Effector memory CD4-positive, alpha-beta T cell (primary cell): ENCODE data around the gene GLDN.

ENCODE experiments used
- DNase-seq, 3 donors: peaks; one replicate each; pipeline ENCODE4 v3.0.0-alpha.2; 2020
- H3K27ac ChIP-seq: 2 replicates; pipeline ENCODE4 v1.7.0; 2013; ENCODE audit warnings: mild to moderate bottlenecking, low read length, moderate library complexity; ENCODE audit not compliant: insufficient read depth, poor library complexity, severe bottlenecking
- H3K27me3 ChIP-seq: replicated peaks from 2 replicates; pipeline ENCODE4 v1.7.0; 2013; ENCODE audit warnings: mild to moderate bottlenecking, low read length; ENCODE audit not compliant: insufficient read depth, control insufficient read depth, poor library complexity, severe bottlenecking
- H3K36me3 ChIP-seq: 2 replicates; pipeline ENCODE4 v1.7.0; 2013; ENCODE audit warnings: mild to moderate bottlenecking, low read length, moderate library complexity; ENCODE audit not compliant: control insufficient read depth, insufficient read depth
- H3K4me1 ChIP-seq: 2 replicates; pipeline ENCODE4 v1.7.0; 2013; ENCODE audit warnings: low read length, mild to moderate bottlenecking; ENCODE audit not compliant: control insufficient read depth, insufficient read depth, poor library complexity, severe bottlenecking
- H3K4me3 ChIP-seq: 2 replicates; pipeline ENCODE4 v1.7.0; 2013; ENCODE audit warnings: low read length, low read depth, mild to moderate bottlenecking; ENCODE audit not compliant: insufficient read depth, poor library complexity, severe bottlenecking
- H3K9me3 ChIP-seq: 2 replicates; pipeline ENCODE4 v1.7.0; 2013; ENCODE audit warnings: mild to moderate bottlenecking, low read length, moderate library complexity; ENCODE audit not compliant: control insufficient read depth

GLDN gene

DNA sequence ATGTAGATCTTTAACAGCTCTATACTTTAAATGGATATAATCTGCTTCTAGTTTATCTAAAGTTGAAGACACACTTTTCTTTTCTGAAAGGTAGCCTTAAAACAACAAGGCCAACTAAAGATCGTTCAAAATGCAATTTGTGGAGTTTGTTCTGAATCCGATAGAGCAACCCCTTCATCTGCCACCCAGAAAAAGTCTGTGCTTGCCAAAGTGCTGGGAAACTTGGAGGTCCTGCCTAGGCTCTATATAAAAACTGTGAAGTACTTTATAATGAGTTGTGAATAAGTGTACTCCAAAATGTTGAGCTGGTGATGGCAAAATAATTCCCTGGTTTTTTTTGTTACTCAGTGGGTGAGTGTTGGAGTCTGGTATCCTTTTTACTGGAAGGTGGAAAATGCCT lies 12.5 kb downstream of the GLDN start:
- Histone ChIP-seq H3K36me3 (no peaks in the 10 kb centered on the region), H3K9me3 (no peaks in the 10 kb centered on the region), H3K27ac (no peak overlapping the region), H3K4me3 (no peak overlapping the region), H3K27me3 (no peaks in the 10 kb centered on the region), H3K4me1 (no peaks in the 10 kb centered on the region)
- no peak for DNase-seq

DNA sequence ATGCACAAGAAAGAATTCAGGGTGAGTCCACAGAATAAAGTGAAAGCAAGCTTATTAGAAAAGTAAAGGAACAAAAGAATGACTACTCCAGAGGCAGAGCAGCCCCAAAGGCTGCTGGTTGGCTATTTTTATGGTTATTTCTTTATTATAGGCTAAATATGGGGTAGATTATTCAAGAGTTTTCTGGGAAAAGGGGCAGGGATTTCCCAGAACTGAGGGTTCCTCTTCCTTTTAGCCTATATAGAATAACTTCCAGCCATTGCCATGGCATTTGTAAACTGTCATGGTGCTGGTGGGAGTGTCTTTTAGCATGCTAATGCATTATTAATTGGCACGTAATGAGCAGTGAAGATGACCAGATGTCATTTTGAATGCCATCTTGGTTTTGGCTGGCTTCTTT lies 13.6 kb downstream of the GLDN start:
- H3K4me1 ChIP-seq, result no peaks in the 10 kb centered on the region
- no peak for DNase-seq
- no peaks in the 10 kb centered on the region for H3K27me3 ChIP-seq

DNA sequence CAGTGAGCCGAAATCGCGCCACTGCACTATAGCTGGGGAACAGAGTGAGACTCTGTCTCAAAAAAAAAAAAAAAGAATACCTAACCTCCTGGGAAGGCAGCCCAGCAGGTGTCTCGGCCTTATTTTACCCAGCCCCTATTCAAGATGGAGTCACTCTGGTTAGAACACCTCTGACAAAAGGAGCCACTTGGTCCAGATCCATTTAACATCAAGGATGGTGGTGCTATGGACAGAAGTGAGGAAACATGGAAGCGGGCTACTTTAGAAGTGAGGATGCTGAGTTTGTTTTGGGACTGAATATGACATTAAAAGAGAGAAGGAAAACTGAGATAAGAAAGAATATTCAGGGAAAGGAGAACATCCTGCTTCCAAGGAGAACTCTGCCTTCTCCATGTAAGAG lies 14.7 kb downstream of the GLDN start:
- Histone ChIP-seq H3K27ac (no peak overlapping the region), H3K4me3 (no peak overlapping the region), H3K27me3 (no peaks in the 10 kb centered on the region), H3K4me1 (no peaks in the 10 kb centered on the region), H3K36me3 (no peaks in the 10 kb centered on the region), H3K9me3 (no peaks in the 10 kb centered on the region)
- no peak for DNase-seq

More for the DNA sequence above, 13.6 kb downstream of the GLDN start:
- no peak overlapping the region for H3K4me3 ChIP-seq
- no peaks in the 10 kb centered on the region for H3K9me3 ChIP-seq
- no peaks in the 10 kb centered on the region for H3K36me3 ChIP-seq
- no peak overlapping the region for H3K27ac ChIP-seq

DNA sequence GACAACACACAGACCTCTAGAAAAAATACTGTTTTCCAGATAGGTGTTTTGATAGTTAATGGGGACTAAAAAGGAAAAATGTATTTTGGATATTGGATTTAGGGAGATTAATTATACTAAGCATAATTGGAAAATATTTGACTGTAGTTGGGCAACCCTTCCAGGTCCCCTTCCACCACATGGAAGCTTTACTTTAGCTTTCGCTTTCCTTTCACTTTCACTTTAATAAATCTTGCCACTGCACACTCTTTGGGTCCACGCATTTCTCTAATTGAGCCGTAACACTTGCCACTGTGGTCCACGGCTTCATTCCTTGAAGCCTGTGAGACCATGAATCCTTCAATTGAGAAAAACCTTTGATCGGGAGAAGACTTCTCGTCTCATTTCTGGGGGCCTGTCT lies 15.5 kb downstream of the GLDN start:
- H3K27me3 ChIP-seq, result no peaks in the 10 kb centered on the region
- no peaks in the 10 kb centered on the region for H3K9me3 ChIP-seq
- DNase-seq, result no peak
- no peak overlapping the region for H3K4me3 ChIP-seq
- no peaks in the 10 kb centered on the region for H3K4me1 ChIP-seq
- no peak overlapping the region for H3K27ac ChIP-seq
- H3K36me3 ChIP-seq, result no peaks in the 10 kb centered on the region

DNA sequence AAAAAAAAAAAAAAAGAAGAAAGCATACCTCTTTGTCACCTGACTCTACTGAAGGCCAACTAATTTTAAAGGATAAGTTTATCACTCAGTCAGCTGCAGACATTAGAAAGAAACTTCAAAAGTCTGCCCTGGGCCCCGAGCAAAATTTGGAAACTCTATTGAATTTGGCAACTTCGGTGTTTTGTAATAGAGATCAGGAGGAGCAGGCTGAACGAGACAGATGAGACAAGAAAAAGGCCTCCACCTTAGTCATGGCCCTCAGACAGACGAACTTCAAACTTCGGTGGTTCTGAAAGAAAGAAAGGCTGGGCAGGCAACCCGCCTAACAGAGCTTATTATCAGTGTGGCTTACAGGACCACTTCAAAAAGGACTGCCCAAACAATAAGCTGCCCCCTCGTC lies 18.5 kb downstream of the GLDN start:
- DNase-seq, result no peak
- H3K9me3 ChIP-seq, result no peaks in the 10 kb centered on the region
- no peak overlapping the region for H3K4me3 ChIP-seq
- no peaks in the 10 kb centered on the region for H3K36me3 ChIP-seq
- no peaks in the 10 kb centered on the region for H3K4me1 ChIP-seq
- H3K27ac ChIP-seq, result no peak overlapping the region
- H3K27me3 ChIP-seq, result no peaks in the 10 kb centered on the region

DNA sequence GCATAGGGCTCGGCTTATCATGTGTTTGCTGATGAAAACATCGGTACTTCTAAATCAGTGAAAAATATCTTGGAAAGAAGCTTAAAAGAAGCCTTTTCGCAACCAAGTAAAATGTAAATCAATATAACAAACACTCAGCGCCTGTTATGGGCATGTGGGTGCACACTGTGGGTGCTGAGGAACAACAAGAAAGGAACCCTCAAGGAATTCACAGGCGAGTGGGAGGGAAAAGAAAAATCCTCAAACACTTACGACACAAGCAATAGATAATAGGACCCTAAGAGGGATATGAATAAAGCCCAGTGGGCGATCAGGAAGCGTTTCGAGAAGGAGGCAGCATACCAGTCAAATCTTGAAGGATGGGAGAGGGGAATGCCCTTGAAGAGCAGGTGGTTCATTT lies 21.9 kb downstream of the GLDN start:
- no peaks in the 10 kb centered on the region for H3K9me3 ChIP-seq
- H3K36me3 ChIP-seq, result no peaks in the 10 kb centered on the region
- no peaks in the 10 kb centered on the region for H3K27me3 ChIP-seq
- no peak for DNase-seq
- no peak overlapping the region for H3K27ac ChIP-seq
- no peak overlapping the region for H3K4me3 ChIP-seq
- H3K4me1 ChIP-seq, result no peaks in the 10 kb centered on the region

DNA sequence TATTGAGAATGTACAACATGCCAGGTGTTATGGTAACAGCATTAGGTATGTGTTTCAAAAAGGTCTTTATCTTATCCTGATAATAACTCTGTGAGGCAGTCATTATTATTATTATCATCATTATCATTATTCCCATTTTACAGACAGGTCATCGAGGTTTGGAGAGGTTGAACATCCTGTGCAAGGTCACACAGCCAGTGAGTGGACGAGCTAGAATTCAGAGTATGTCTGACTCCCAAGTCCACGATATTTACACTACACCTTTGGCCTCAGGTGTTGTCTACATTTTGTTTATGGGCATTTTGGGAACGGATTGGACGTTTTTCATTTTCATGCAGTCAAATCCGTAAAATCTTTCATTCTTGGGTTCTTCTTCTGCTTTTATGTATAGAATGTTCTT lies 24.0 kb downstream of the GLDN start:
- no peak for DNase-seq
- Histone ChIP-seq H3K9me3 (no peaks in the 10 kb centered on the region), H3K27me3 (no peaks in the 10 kb centered on the region), H3K36me3 (no peaks in the 10 kb centered on the region), H3K4me3 (no peak overlapping the region), H3K27ac (no peak overlapping the region), H3K4me1 (no peaks in the 10 kb centered on the region)

DNA sequence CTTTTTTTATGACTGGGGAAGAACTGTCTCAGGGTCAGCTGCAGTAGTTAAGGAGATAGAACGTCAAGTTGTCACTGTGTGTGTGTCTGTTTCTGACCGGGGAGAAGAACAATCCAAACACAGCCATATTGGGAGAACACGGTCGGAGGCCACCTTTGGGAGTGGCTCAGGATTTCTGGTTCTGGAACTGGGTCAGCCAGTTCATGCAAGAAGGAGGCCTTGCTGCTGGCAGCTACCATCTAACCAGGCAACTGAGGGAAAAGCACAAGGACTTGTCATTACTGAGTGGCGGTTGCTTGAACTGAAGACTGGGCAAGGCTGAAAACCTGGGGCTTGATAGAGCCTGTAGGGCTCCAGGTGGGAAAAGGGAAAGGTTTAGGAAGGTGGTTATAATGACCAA lies 24.6 kb downstream of the GLDN start:
- H3K4me3 ChIP-seq, result no peak overlapping the region
- no peak overlapping the region for H3K27ac ChIP-seq
- H3K27me3 ChIP-seq, result no peaks in the 10 kb centered on the region
- H3K36me3 ChIP-seq, result no peaks in the 10 kb centered on the region
- no peak for DNase-seq
- H3K4me1 ChIP-seq, result no peaks in the 10 kb centered on the region
- no peaks in the 10 kb centered on the region for H3K9me3 ChIP-seq

DNA sequence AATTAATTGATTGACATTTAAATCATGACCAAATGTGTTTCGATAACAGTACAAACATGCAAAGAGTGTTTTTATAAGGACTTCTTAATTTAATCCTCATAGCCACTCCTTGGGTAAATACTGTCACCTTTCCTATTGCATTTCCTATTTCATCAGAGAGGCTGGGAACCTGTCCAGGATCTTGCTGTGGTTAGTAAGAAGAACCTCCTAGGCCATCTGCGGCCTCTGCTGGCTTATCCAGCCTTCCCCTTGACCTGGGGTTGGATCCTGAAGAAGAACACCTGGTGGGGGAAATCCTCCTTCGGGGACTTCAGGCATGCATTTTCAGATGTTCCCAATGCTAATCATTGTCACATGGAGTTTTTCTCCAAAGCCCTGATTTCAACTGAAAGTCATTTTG lies 25.5 kb downstream of the GLDN start:
- Histone ChIP-seq H3K9me3 (no peaks in the 10 kb centered on the region), H3K27me3 (no peaks in the 10 kb centered on the region), H3K27ac (no peak overlapping the region), H3K4me1 (no peaks in the 10 kb centered on the region), H3K36me3 (no peaks in the 10 kb centered on the region), H3K4me3 (no peak overlapping the region)
- no peak for DNase-seq

DNA sequence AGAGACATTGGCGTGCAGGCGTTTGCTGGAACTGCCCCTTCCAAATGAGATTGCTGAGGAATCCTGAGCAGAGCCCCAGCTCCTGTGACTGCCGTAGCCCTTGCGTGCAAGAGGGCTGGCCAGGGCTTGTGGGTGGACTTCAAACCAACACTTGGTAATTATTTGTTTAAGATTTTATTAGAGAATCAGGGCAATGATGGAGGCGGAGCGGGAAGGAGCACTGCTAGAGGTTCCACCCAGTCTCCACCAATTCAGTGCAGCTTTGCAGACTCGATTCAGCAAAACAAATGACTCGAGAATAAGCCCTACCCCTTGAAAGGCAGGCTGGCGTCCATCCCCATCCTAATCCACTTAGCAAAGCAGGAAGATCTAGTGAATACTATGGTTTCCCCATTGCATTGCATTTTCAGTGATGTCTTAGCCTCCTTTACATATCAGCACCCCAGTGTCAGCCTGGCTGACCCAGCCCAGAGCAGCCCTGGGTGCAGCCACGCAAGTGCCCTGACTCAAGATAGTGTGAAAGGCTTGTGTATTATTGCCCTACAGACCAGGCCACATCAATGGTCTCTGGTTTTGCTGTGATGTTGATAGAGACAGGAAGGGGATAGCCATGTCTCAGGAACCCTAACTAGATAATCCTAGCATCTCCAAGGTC lies 26.0 kb downstream of the GLDN start:
- Histone ChIP-seq H3K4me1 (no peaks in the 10 kb centered on the region), H3K27ac (no peak overlapping the region), H3K27me3 (no peaks in the 10 kb centered on the region), H3K4me3 (no peak overlapping the region), H3K36me3 (no peaks in the 10 kb centered on the region), H3K9me3 (no peaks in the 10 kb centered on the region)
- no peak for DNase-seq
